ENCODE results near the gene C1QB.

DNA sequence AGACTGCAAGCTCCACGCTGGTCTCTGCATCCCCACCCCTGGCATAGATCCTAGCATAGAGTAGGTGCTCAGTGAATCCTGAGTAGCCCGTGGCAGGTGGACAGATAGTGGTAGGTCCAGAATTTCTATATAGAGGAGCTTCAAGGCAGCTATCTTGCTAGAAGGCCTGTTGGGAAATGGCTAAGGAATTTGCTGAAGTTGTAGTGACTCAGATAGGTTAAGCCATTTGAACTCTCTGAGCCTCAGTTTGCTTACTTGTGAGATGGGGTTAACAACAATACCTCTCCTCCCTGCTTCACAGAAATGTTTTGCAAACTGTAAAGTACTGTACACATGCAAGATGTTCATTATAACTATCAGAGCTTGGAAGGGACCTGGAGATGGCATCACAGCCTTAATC lies 34.2 kb downstream of the C1QB start:
- TF ChIP-seq, protein P1, sequence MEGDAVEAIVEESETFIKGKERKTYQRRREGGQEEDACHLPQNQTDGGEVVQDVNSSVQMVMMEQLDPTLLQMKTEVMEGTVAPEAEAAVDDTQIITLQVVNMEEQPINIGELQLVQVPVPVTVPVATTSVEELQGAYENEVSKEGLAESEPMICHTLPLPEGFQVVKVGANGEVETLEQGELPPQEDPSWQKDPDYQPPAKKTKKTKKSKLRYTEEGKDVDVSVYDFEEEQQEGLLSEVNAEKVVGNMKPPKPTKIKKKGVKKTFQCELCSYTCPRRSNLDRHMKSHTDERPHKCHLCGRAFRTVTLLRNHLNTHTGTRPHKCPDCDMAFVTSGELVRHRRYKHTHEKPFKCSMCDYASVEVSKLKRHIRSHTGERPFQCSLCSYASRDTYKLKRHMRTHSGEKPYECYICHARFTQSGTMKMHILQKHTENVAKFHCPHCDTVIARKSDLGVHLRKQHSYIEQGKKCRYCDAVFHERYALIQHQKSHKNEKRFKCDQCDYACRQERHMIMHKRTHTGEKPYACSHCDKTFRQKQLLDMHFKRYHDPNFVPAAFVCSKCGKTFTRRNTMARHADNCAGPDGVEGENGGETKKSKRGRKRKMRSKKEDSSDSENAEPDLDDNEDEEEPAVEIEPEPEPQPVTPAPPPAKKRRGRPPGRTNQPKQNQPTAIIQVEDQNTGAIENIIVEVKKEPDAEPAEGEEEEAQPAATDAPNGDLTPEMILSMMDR (IDR thresholded peaks at IDR 0.05; ENCODE audit: insufficient read depth, low read length): no peak
- no peak for TF ChIP-seq POLR2AphosphoS5 (IDR thresholded peaks at IDR 0.05; ENCODE audit: low read depth)

All from HL-60 (cell line).